ENCODE data around the gene KCTD10. TPM values are rescaled to one million over a fixed set of nuclear protein-coding genes. Genes with fewer than 3 reads are reported as not detected.
A peak's percentile ranks its signal among the peaks of the same experiment; 100 is the strongest.

KCTD10 gene
- polyA plus RNA-seq, 3 donors, result 18.1 to 21.0 (median 20.0) TPM

GRCh38 chr12:109476807-109477184 is 304 bp downstream of the KCTD10 start:
- H3K36me3 Mint-ChIP-seq, result peaks cover 0 to 5% of the 10 kb centered on the region in 2 donors
- peaks cover 21% of the 10 kb centered on the region for H4K20me1 ChIP-seq (ENCODE audit: insufficient read depth, low read length)
- no peak for TF ChIP-seq CTCF (IDR thresholded peaks at IDR 0.05)
- peak overlapping the region; percentile 92 to 100 (median 100) for H3K27ac Mint-ChIP-seq
- H3K27me3 Mint-ChIP-seq (ENCODE audit: low read depth in 3 of 3), result no peaks in the 10 kb centered on the region
- peak overlapping the region; percentile 93 to 96 for H3K4me3 Mint-ChIP-seq
- peaks cover 24% of the 10 kb centered on the region for H3K4me1 Mint-ChIP-seq
- H3K36me3 ChIP-seq (replicated peaks in 1 of 2; ENCODE audit: control insufficient read depth in 1 of 2, insufficient read depth in 2 of 2, low read length in 2 of 2), result peaks cover 4 to 9% of the 10 kb centered on the region in 2 donors
- H3K9ac ChIP-seq (ENCODE audit: insufficient read depth, low read length, poor library complexity, severe bottlenecking), result peak overlapping the region; percentile 92
- H3K79me2 ChIP-seq (ENCODE audit: insufficient read depth, low read length), result peaks cover 74% of the 10 kb centered on the region
- H3K4me3 ChIP-seq (replicated peaks in 1 of 3; ENCODE audit: low read depth in 2 of 3, low read length in 3 of 3), result peak overlapping the region; percentile 74 to 95 (median 81)
- WGBS (ENCODE audit: insufficient coverage), result 1% methylated on average over 10 of the region's 11 CpGs
- H3K27ac ChIP-seq (ENCODE audit: low read depth in 1 of 2, low read length in 2 of 2), result peak overlapping the region; percentile 85 to 93
- H3K4me2 ChIP-seq (replicated peaks; ENCODE audit: extremely low read depth, low read length, poor library complexity, severe bottlenecking), result peak overlapping the region; percentile 87
- no peaks in the 10 kb centered on the region for H3K27me3 ChIP-seq (ENCODE audit: control insufficient read depth in 2 of 2, insufficient read depth in 2 of 2, low read length in 2 of 2)
- intact Hi-C loops (cut with micrococcal nuclease), result loop anchor here (5.0 kb wide), 4 partner anchors 236 to 651 kb away; partner anchors contain the start of genes FAM222A (in 2 of the 2) and UNG (in 1 of the 2)
- peaks cover 20 to 28% of the 10 kb centered on the region in 2 donors for H3K4me1 ChIP-seq (ENCODE audit: control insufficient read depth in 1 of 2, insufficient read depth in 2 of 2, low read length in 2 of 2)
- no peaks in the 10 kb centered on the region for H3K9me3 ChIP-seq (replicated peaks in 1 of 2; ENCODE audit: control insufficient read depth in 1 of 2, insufficient read depth in 1 of 2, low read length in 2 of 2)
- H2AFZ ChIP-seq (ENCODE audit: insufficient read depth, low read depth, low read length, poor library complexity, severe bottlenecking), result peak overlapping the region; percentile 89
- H3K9me3 Mint-ChIP-seq, result no peaks in the 10 kb centered on the region
- no peak for DNase-seq

DNA sequence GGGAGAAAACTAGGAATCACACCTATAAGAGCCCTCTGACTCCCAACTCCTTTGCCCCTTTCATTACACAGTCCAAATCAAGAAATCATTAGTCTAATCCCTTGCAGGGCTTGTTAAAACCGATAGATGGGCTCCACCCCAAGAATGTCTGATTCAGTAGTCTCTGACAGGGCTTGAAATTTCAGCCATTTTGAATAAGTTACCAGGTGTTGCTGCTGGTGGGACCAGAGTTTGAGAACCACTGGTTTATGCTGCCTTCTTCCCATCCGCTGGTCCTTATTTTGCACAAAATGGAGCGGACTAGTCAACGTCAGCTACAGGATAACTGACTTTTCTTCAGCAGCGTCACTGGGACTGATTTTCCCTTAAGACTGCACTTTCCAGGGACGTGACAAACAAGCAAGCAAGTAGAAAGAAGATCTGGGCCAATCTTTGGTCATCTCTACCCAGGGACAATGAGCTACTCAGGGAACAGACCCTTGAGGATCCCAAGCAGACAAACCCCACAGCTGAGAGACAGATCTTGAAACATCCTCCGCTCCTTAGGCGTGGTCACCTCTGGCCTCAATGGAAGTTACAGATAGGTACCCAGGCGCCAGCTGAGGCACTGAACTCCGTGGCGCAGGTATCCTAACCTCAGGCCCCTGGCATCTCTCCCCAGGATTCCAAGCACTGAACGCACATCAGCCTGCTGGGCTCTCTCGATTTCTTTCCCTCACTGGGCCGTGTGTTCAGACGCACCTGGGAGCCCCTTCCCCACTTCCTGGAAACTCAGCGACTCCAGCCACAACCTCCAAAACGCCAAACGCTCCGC is 900 bp downstream of the KCTD10 start:
- Histone ChIP-seq H4K20me1 (ENCODE audit: insufficient read depth, low read length) (peaks cover 27% of the 10 kb centered on the region), H3K4me3 (replicated peaks in 1 of 3; ENCODE audit: low read depth in 2 of 3, low read length in 3 of 3) (peak overlapping the region; percentile 74 to 95 (median 81)), H3K79me2 (ENCODE audit: insufficient read depth, low read length) (peaks cover 80% of the 10 kb centered on the region), H3K4me1 (ENCODE audit: control insufficient read depth in 1 of 2, insufficient read depth in 2 of 2, low read length in 2 of 2) (peaks cover 20 to 28% of the 10 kb centered on the region in 2 donors), H3K9me3 (replicated peaks in 1 of 2; ENCODE audit: control insufficient read depth in 1 of 2, insufficient read depth in 1 of 2, low read length in 2 of 2) (no peaks in the 10 kb centered on the region), H3K9ac (ENCODE audit: insufficient read depth, low read length, poor library complexity, severe bottlenecking) (peak overlapping the region; percentile 92), H3K27me3 (ENCODE audit: control insufficient read depth in 2 of 2, insufficient read depth in 2 of 2, low read length in 2 of 2) (no peaks in the 10 kb centered on the region), H3K36me3 (replicated peaks in 1 of 2; ENCODE audit: control insufficient read depth in 1 of 2, insufficient read depth in 2 of 2, low read length in 2 of 2) (peaks cover 4 to 12% of the 10 kb centered on the region in 2 donors), H3K27ac (ENCODE audit: low read depth in 1 of 2, low read length in 2 of 2) (peak overlapping the region in 1 of 2 donors; percentile 93), H2AFZ (ENCODE audit: insufficient read depth, low read depth, low read length, poor library complexity, severe bottlenecking) (peak overlapping the region; percentile 89), H3K4me2 (replicated peaks; ENCODE audit: extremely low read depth, low read length, poor library complexity, severe bottlenecking) (peak overlapping the region; percentile 87)
- no peak for DNase-seq
- WGBS (ENCODE audit: insufficient coverage), result 33% methylated on average over 19 of the region's 19 CpGs
- no peaks in the 10 kb centered on the region for H3K27me3 Mint-ChIP-seq (ENCODE audit: low read depth in 3 of 3)
- intact Hi-C loops (cut with micrococcal nuclease), result loop anchor here (5.0 kb wide), 4 partner anchors 236 to 651 kb away; partner anchors contain the start of genes FAM222A (in 2 of the 2) and UNG (in 1 of the 2)
- no peak for TF ChIP-seq CTCF (IDR thresholded peaks at IDR 0.05)
- peak overlapping the region; percentile 72 to 100 (median 100) for H3K27ac Mint-ChIP-seq
- H3K4me3 Mint-ChIP-seq, result peak overlapping the region; percentile 93 to 96
- no peaks in the 10 kb centered on the region for H3K9me3 Mint-ChIP-seq
- H3K36me3 Mint-ChIP-seq, result peaks cover 0 to 5% of the 10 kb centered on the region in 2 donors
- H3K4me1 Mint-ChIP-seq, result peaks cover 24% of the 10 kb centered on the region
